ENCODE results near the gene WSCD2. TPM values are rescaled to one million over a fixed set of nuclear protein-coding genes. Genes with fewer than 3 reads are reported as not detected.
A peak's percentile ranks its signal among the peaks of the same experiment; 100 is the strongest.
"Not testable (repeated sequence)": the region's sequence is repeated elsewhere in the genome, so short reads cannot be mapped to it uniquely, and the experiment has no call there.

The WSCD2 gene
- total RNA-seq, 1 donor from 2014 or later: not detected

DNA sequence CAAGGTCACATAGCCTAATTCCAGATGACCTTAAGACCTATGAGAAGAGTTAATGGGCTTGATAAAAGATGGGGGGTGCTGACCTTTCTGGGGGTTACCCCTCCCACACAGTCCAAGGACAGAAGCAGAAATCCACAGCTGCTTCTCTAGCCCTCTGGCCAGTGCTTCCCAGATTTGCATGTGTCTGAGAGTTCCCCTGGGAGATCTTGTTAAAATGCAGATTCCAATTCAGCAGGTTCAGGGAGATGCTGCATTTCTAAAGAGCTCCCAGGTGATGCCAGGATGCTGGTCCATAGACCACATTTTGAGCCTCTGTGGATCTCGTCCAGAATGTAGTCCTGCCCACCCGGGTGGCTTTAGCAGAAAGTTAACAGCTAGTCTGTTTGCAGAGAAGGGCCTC lies 82.1 kb downstream of the WSCD2 start:
- Mint-ChIP-seq H3K4me1 (ENCODE audit: low read depth) (peaks cover 3% of the 10 kb centered on the region), H3K27ac (no peak overlapping the region), H3K36me3 (ENCODE audit: insufficient read depth) (no peaks in the 10 kb centered on the region)

DNA sequence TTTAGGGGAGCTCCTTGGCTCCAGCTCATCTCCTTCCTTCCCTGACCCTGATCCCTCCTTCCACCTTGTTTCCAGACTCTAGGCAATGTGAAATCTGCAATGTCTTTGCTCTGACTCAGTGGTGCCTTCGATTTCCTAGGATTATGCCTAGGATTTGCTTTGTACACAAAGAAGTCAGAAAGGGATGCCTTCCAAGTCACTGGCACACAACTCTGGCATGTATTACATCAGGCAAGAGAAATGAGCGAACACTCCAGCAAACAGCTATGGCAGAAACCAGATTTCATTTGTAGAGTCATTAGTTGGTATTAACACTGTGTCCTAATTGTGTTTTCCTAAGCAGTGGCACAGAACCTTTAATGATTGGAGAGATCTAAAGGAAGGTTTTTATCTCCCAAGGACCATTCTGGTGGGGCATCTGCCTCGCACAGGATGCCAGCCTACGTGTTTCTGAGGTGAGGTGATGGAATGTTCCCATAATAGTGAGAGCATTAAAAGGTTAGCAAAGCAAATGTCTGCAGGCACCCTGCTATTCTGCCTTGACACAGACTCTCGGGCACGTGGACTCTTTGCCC lies 84.9 kb downstream of the WSCD2 start:
- DNase-seq (ENCODE audit: low spot score, unreplicated experiment): no peak
- no peak overlapping the region for H3K27ac Mint-ChIP-seq
- no peak overlapping the region for H3K4me3 Mint-ChIP-seq (ENCODE audit: low read depth)
- no peak for TF ChIP-seq CTCF (IDR thresholded peaks at IDR 0.05; ENCODE audit: unreplicated experiment)
- no peaks in the 10 kb centered on the region for H3K36me3 Mint-ChIP-seq (ENCODE audit: insufficient read depth)
- H3K4me1 Mint-ChIP-seq (ENCODE audit: low read depth): no peaks in the 10 kb centered on the region
- peaks cover 43% of the 10 kb centered on the region for H3K27me3 Mint-ChIP-seq
- H3K9me3 Mint-ChIP-seq (ENCODE audit: low read depth): no peaks in the 10 kb centered on the region

More for the DNA sequence above, 82.1 kb downstream of the WSCD2 start:
- Mint-ChIP-seq H3K9me3 (ENCODE audit: low read depth) (no peaks in the 10 kb centered on the region), H3K4me3 (ENCODE audit: low read depth) (no peak overlapping the region), H3K27me3 (peaks cover 49% of the 10 kb centered on the region)
- no peak for DNase-seq (ENCODE audit: low spot score, unreplicated experiment)
- TF ChIP-seq CTCF (IDR thresholded peaks at IDR 0.05; ENCODE audit: unreplicated experiment): no peak

DNA sequence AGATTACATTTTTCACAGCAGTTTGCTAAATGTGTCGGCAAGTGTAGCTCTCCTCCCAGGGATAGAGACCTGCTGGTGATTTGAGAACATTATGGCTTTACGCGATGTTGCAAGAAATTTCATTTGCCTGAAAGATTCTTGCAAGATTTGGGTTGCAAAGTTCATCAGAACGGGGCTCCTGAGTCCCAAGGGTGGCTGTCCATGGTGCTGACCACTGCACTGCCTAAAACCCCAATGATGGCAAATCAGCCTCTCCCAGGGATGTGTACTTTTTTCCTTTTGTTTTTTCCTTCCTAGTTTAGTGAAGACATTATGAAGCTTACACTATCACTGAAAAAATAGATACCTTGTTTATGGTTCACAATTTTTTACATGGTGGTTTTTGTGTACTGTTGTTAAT lies 85.4 kb downstream of the WSCD2 start:
- Mint-ChIP-seq H3K36me3 (ENCODE audit: insufficient read depth) (no peaks in the 10 kb centered on the region), H3K27me3 (peaks cover 42% of the 10 kb centered on the region), H3K4me1 (ENCODE audit: low read depth) (no peaks in the 10 kb centered on the region), H3K9me3 (ENCODE audit: low read depth) (no peaks in the 10 kb centered on the region), H3K4me3 (ENCODE audit: low read depth) (no peak overlapping the region), H3K27ac (no peak overlapping the region)
- no peak for TF ChIP-seq CTCF (IDR thresholded peaks at IDR 0.05; ENCODE audit: unreplicated experiment)
- DNase-seq (ENCODE audit: low spot score, unreplicated experiment): peak; percentile 72

GRCh38 chr12:108215458-108215857 lies 86.4 kb downstream of the WSCD2 start:
- no peaks in the 10 kb centered on the region for H3K9me3 Mint-ChIP-seq (ENCODE audit: low read depth)
- H3K4me3 Mint-ChIP-seq (ENCODE audit: low read depth): no peak overlapping the region
- TF ChIP-seq CTCF (IDR thresholded peaks at IDR 0.05; ENCODE audit: unreplicated experiment): no peak
- no peak overlapping the region for H3K27ac Mint-ChIP-seq
- peaks cover 39% of the 10 kb centered on the region for H3K27me3 Mint-ChIP-seq
- no peaks in the 10 kb centered on the region for H3K36me3 Mint-ChIP-seq (ENCODE audit: insufficient read depth)
- H3K4me1 Mint-ChIP-seq (ENCODE audit: low read depth): no peaks in the 10 kb centered on the region
- no peak for DNase-seq (ENCODE audit: low spot score, unreplicated experiment)

- no peaks in the 10 kb centered on the region for H3K9me3 Mint-ChIP-seq (ENCODE audit: low read depth)
- no peak for TF ChIP-seq CTCF (IDR thresholded peaks at IDR 0.05; ENCODE audit: unreplicated experiment)
- H3K36me3 Mint-ChIP-seq (ENCODE audit: insufficient read depth): no peaks in the 10 kb centered on the region
- H3K4me1 Mint-ChIP-seq (ENCODE audit: low read depth): no peaks in the 10 kb centered on the region
- H3K27ac Mint-ChIP-seq: no peak overlapping the region
- DNase-seq (ENCODE audit: low spot score, unreplicated experiment): no peak
- H3K27me3 Mint-ChIP-seq: peaks cover 19% of the 10 kb centered on the region
- H3K4me3 Mint-ChIP-seq (ENCODE audit: low read depth): no peak overlapping the region
Observed at GRCh38 chr12:108218921-108219320, 89.8 kb downstream of the WSCD2 start.

- not testable (repeated sequence) for H3K4me3 Mint-ChIP-seq (ENCODE audit: low read depth); H3K9me3 Mint-ChIP-seq (ENCODE audit: low read depth); H3K4me1 Mint-ChIP-seq (ENCODE audit: low read depth); DNase-seq (ENCODE audit: low spot score, unreplicated experiment); H3K36me3 Mint-ChIP-seq (ENCODE audit: insufficient read depth); H3K27me3 Mint-ChIP-seq; H3K27ac Mint-ChIP-seq
Observed at GRCh38 chr12:108225101-108225500, 96.0 kb downstream of the WSCD2 start.
